ENCODE measurements around the gene DNM2. TPM values are rescaled to one million over a fixed set of nuclear protein-coding genes. Genes with fewer than 3 reads are reported as not detected.
A peak's percentile ranks its signal among the peaks of the same experiment; 100 is the strongest.

DNM2 gene
- total RNA-seq, 3 donors from 2014 or later, result 318 to 602 (median 562) TPM

DNA sequence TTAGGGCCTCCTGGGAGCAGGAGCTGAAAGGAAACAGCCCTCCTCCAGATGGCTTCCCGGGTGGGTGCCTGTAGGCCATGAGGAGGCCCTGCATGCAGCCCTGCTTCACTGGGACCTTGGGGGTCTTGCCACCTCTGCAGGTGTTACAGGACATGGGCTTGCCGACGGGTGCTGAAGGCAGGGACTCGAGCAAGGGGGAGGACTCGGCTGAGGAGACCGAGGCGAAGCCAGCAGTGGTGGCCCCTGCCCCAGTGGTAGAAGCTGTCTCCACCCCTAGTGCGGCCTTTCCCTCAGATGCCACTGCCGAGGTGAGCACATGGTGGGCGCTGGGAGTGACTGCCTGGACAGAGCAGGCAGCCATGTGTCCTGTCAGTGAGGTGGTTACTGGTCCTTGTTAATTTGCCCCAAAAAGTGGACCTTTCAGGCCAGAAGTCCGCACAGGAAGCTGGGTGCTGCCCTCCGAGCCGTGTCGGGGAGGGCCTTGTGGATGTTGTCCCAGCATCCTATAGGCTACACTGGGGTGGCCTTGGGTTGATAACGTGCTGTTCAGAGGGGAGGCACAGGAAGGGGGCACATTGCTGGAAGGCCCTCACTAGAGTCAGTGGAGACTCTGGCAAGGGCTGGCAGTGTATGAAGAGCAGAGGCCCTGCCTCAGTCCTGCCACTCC lies 35.3 kb upstream of the DNM2 start:
- intact Hi-C loops (cut with DNase I, micrococcal nuclease), result no loop called here
- H3K36me3 ChIP-seq (ENCODE audit: low read depth), result peaks cover 46% of the 10 kb centered on the region
- peak; percentile 8 for ATAC-seq
- no peak overlapping the region for H3K4me3 ChIP-seq
- TF ChIP-seq, protein P1, sequence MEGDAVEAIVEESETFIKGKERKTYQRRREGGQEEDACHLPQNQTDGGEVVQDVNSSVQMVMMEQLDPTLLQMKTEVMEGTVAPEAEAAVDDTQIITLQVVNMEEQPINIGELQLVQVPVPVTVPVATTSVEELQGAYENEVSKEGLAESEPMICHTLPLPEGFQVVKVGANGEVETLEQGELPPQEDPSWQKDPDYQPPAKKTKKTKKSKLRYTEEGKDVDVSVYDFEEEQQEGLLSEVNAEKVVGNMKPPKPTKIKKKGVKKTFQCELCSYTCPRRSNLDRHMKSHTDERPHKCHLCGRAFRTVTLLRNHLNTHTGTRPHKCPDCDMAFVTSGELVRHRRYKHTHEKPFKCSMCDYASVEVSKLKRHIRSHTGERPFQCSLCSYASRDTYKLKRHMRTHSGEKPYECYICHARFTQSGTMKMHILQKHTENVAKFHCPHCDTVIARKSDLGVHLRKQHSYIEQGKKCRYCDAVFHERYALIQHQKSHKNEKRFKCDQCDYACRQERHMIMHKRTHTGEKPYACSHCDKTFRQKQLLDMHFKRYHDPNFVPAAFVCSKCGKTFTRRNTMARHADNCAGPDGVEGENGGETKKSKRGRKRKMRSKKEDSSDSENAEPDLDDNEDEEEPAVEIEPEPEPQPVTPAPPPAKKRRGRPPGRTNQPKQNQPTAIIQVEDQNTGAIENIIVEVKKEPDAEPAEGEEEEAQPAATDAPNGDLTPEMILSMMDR (IDR thresholded peaks at IDR 0.05), result no peak
- no peak for DNase-seq
- no peaks in the 10 kb centered on the region for H3K4me1 ChIP-seq (ENCODE audit: low read depth)
- no peaks in the 10 kb centered on the region for H3K9me3 ChIP-seq

DNA sequence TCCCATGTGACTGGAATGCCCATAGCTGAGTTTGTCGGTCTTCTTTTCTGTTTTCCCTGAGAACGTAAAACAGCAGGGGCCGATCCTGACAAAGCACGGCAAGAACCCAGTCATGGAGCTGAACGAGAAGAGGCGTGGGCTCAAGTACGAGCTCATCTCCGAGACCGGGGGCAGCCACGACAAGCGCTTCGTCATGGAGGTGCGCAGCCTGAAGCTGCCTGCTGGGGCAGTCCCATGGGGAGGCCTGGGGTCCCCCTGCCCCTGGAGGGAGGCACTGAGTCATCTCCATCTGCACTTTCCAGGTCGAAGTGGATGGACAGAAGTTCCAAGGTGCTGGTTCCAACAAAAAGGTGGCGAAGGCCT lies 34.8 kb upstream of the DNM2 start:
- TF ChIP-seq, protein P1 (IDR thresholded peaks at IDR 0.05), result no peak
- DNase-seq (no peak), ATAC-seq (no peak)
- H3K36me3 ChIP-seq (ENCODE audit: low read depth), result peaks cover 41% of the 10 kb centered on the region
- intact Hi-C loops (cut with DNase I, micrococcal nuclease), result no loop called here
- no peaks in the 10 kb centered on the region for H3K9me3 ChIP-seq
- H3K4me3 ChIP-seq, result no peak overlapping the region
- H3K4me1 ChIP-seq (ENCODE audit: low read depth), result no peaks in the 10 kb centered on the region

DNA sequence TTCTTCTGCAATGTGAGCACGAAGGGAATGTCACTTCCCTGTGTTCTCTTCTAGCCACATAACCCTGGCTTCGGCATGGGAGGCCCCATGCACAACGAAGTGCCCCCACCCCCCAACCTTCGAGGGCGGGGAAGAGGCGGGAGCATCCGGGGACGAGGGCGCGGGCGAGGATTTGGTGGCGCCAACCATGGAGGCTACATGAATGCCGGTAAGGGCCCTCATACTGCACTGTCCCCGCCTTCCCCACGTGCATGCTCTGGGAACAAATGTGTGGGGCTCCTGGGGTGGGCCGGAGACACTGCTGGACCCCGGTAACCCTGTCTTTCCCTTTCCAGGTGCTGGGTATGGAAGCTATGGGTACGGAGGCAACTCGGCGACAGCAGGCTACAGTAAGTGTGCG lies 34.3 kb upstream of the DNM2 start:
- TF ChIP-seq, protein P1 (IDR thresholded peaks at IDR 0.05), result no peak
- no peaks in the 10 kb centered on the region for H3K4me1 ChIP-seq (ENCODE audit: low read depth)
- no peak overlapping the region for H3K4me3 ChIP-seq
- peaks cover 40% of the 10 kb centered on the region for H3K36me3 ChIP-seq (ENCODE audit: low read depth)
- ATAC-seq (no peak), DNase-seq (no peak)
- no peaks in the 10 kb centered on the region for H3K9me3 ChIP-seq
- intact Hi-C loops (cut with DNase I, micrococcal nuclease), result no loop called here

DNA sequence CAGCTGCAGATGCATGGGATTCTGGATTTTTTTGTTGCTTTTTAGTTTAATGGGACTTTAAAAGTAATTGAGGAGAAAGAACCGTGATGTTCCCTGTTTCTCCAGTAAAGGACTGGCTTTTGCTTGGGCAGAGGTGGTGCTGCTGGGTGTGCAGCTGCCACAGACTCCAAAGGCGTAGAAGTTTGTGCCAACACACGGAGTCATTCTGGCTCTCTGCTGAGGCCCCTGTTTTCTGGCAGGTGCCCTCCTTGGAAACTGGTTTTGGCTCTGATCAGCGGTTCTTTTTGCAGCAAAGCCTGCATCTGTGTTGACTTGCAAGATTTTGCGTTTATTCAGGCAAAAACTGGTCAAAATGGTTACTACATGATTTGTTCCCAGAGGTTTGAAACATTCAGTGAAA lies 32.7 kb upstream of the DNM2 start:
- H3K36me3 ChIP-seq (ENCODE audit: low read depth), result peaks cover 25% of the 10 kb centered on the region
- H3K4me1 ChIP-seq (ENCODE audit: low read depth), result no peaks in the 10 kb centered on the region
- ATAC-seq (no peak), DNase-seq (no peak)
- no peak overlapping the region for H3K4me3 ChIP-seq
- TF ChIP-seq, protein P1 (IDR thresholded peaks at IDR 0.05), result no peak
- intact Hi-C loops (cut with DNase I, micrococcal nuclease), result no loop called here
- no peaks in the 10 kb centered on the region for H3K9me3 ChIP-seq

DNA sequence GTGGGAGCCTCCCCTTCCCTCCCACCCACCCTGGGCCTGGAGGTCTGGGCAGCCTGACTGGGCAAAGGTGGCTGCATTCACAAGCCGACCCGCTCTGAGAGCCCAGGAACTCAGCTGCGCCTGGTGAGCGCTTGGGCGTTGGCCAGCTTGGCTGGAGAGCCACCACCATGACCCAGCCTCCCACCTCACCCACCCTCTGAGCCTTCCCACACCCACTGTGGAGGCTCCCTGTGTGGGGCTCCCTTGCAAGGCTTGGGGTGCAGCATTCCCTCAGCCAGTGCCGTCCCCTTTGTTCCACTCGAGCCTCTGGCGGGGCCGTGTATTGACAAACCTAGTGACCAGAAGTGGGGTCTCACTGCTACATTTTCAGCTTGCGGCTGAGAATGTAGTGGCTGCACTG lies 31.7 kb upstream of the DNM2 start:
- intact Hi-C loops (cut with DNase I, micrococcal nuclease), result no loop called here
- Histone ChIP-seq H3K4me1 (ENCODE audit: low read depth) (no peaks in the 10 kb centered on the region), H3K36me3 (ENCODE audit: low read depth) (peaks cover 17% of the 10 kb centered on the region), H3K4me3 (no peak overlapping the region), H3K9me3 (no peaks in the 10 kb centered on the region)
- DNase-seq (no peak), ATAC-seq (no peak)
- TF ChIP-seq, protein P1 (IDR thresholded peaks at IDR 0.05), result no peak

Measured in mucosa of descending colon (tissue), 3 donors.